ENCODE measurements around the gene COPS3. TPM values are rescaled to one million over a fixed set of nuclear protein-coding genes. Genes with fewer than 3 reads are reported as not detected.

COPS3 gene
- total RNA-seq, 1 experiment from 2014 or later: 113 TPM

DNA sequence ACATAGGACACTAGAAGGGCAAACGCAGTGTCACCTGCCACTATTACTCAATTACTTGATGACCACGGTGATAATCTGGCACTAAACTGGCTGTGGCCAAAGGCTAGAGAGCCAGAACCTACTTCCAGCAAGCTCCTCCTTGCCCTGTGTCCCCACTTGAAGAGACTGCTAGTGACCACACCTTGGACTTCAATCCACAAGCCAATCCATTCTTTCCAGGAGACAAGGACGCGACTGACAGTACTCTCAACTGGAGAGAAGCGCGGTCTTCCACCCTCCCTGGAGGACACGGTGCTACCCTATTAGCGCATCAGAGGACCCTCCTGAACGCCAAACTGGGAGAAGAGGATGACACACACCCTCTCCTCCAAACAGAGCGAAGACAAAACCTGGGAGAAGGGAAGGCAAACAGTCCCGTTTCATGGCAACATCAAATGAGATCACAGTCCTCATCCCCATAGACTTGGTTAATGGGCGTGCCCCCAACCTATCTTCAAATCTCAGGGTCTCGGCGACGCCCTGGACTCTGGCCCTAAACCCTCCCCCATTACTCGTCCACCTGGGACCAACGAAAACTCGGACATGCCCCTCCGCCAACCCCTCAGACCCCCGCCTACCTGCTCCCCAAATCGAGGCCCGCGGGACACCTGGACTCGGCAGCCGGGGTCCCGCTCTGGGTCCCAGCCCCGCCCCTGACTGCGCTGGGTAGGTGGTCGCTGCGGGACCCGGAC lies 44.6 kb downstream of the COPS3 start:
- no peak overlapping the region for H2AFZ ChIP-seq (ENCODE audit: low read length)
- H2BK5ac ChIP-seq (ENCODE audit: insufficient read length, low read length): no peak overlapping the region
- peaks cover 8 to 15% (median 13%) of the 10 kb centered on the region in 3 experiments; a peak in 5 of 7 replicates for H3K36me3 Mint-ChIP-seq (ENCODE audit: insufficient read depth in 1 of 3, low read depth in 3 of 3)
- H4K20me1 ChIP-seq (ENCODE audit: control insufficient read depth, insufficient read depth, insufficient read length): no peaks in the 10 kb centered on the region
- no peak overlapping the region for H2AK5ac ChIP-seq (ENCODE audit: insufficient read length, low read length)
- H3K23me2 ChIP-seq (ENCODE audit: insufficient read length, low read depth, low read length, poor library complexity, severe bottlenecking): peaks cover 5% of the 10 kb centered on the region
- H4K8ac ChIP-seq (replicated peaks; ENCODE audit: insufficient read length, low read depth, low read length): no peak overlapping the region
- DNase-seq: no peak
- H4K5ac ChIP-seq (ENCODE audit: insufficient read length, low read depth, low read length): no peak overlapping the region
- H3K79me1 ChIP-seq (ENCODE audit: insufficient read depth, low read depth, low read length, poor library complexity, severe bottlenecking): peaks cover 3% of the 10 kb centered on the region
- H3K4me1 Mint-ChIP-seq: peaks cover 21% of the 10 kb centered on the region in 2 experiments
- no peak overlapping the region for H3K4ac ChIP-seq (ENCODE audit: low read depth, low read length)
- H2BK20ac ChIP-seq (ENCODE audit: low read depth, low read length, poor library complexity, severe bottlenecking): no peak overlapping the region
- H3K79me2 ChIP-seq (ENCODE audit: insufficient read depth, low read length): peaks cover 9% of the 10 kb centered on the region; the same call in 1 of the 2 replicates
- H3T11ph ChIP-seq (ENCODE audit: low read length): no peak overlapping the region
- peak overlapping the region; percentile 92 for H3K4me2 ChIP-seq (ENCODE audit: insufficient read depth, insufficient read length, low read length)
- H3K4me1 ChIP-seq (ENCODE audit: insufficient read depth, low read length): peaks cover 11% of the 10 kb centered on the region
- no CpG with 5 or more reads among the region's 31 CpGs for WGBS (ENCODE audit: extremely low coverage, insufficient read length, low lambda C conversion rate)
- H3K14ac ChIP-seq (ENCODE audit: insufficient read depth, low read length): no peak overlapping the region
- H3K18ac ChIP-seq (ENCODE audit: insufficient read length, low read depth, low read length): no peak overlapping the region
- H3K4me3 Mint-ChIP-seq: peak overlapping the region; percentile 97 to 99
- H3K9me3 ChIP-seq (ENCODE audit: control insufficient read depth, low read depth, low read length): no peaks in the 10 kb centered on the region
- H4K91ac ChIP-seq (ENCODE audit: insufficient read length, low read depth, low read length): no peak overlapping the region
- no peak overlapping the region for H2BK12ac ChIP-seq (ENCODE audit: insufficient read length, low read depth, low read length)
- H3K9me3 Mint-ChIP-seq: no peaks in the 10 kb centered on the region
- no peak overlapping the region for H3K27ac ChIP-seq (ENCODE audit: insufficient read length, low read depth, low read length)
- H3K27me3 ChIP-seq (ENCODE audit: insufficient read depth, low read length): no peaks in the 10 kb centered on the region
- no peak overlapping the region for H2BK15ac ChIP-seq (ENCODE audit: low read depth, low read length)
- H3K9ac ChIP-seq (ENCODE audit: extremely low read depth, insufficient read length, low read length): peak overlapping the region; percentile 72
- TF ChIP-seq, protein P1, sequence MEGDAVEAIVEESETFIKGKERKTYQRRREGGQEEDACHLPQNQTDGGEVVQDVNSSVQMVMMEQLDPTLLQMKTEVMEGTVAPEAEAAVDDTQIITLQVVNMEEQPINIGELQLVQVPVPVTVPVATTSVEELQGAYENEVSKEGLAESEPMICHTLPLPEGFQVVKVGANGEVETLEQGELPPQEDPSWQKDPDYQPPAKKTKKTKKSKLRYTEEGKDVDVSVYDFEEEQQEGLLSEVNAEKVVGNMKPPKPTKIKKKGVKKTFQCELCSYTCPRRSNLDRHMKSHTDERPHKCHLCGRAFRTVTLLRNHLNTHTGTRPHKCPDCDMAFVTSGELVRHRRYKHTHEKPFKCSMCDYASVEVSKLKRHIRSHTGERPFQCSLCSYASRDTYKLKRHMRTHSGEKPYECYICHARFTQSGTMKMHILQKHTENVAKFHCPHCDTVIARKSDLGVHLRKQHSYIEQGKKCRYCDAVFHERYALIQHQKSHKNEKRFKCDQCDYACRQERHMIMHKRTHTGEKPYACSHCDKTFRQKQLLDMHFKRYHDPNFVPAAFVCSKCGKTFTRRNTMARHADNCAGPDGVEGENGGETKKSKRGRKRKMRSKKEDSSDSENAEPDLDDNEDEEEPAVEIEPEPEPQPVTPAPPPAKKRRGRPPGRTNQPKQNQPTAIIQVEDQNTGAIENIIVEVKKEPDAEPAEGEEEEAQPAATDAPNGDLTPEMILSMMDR (conservative IDR thresholded peaks at IDR 0.05): no peak
- H3K23ac ChIP-seq (ENCODE audit: insufficient read length, low read depth, low read length): no peak overlapping the region
- H3K56ac ChIP-seq (ENCODE audit: insufficient read length, low read depth, low read length): no peak overlapping the region
- no peak overlapping the region for H2BK120ac ChIP-seq (ENCODE audit: low read depth, low read length, poor library complexity, severe bottlenecking)
- no peaks in the 10 kb centered on the region for H3K27me3 Mint-ChIP-seq (ENCODE audit: low read depth)
- H3K27ac Mint-ChIP-seq: peak overlapping the region in 2 of 3 experiments; percentile 96 to 100; a peak in 5 of 7 replicates
